ENCODE measurements around the gene NUBPL.

DNA sequence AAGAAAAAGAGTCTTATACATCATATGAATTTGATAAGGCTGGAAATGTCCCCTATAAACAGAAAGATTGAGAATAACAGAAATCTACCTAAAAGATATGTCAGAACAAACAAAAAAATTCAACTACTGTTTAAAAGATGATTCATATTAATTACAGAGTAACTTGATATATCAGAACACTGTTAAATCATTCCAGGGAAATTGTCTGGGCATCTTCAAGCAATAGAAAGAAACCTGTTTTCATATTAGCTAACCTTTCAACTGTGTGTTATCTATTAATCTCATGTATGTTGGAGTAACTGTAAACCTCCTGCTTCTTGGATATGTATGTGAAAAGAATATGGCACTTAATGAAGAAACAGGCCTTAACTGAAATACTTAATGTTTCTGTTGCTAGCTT is 96.7 kb downstream of the NUBPL start:
- TF ChIP-seq, protein P1, sequence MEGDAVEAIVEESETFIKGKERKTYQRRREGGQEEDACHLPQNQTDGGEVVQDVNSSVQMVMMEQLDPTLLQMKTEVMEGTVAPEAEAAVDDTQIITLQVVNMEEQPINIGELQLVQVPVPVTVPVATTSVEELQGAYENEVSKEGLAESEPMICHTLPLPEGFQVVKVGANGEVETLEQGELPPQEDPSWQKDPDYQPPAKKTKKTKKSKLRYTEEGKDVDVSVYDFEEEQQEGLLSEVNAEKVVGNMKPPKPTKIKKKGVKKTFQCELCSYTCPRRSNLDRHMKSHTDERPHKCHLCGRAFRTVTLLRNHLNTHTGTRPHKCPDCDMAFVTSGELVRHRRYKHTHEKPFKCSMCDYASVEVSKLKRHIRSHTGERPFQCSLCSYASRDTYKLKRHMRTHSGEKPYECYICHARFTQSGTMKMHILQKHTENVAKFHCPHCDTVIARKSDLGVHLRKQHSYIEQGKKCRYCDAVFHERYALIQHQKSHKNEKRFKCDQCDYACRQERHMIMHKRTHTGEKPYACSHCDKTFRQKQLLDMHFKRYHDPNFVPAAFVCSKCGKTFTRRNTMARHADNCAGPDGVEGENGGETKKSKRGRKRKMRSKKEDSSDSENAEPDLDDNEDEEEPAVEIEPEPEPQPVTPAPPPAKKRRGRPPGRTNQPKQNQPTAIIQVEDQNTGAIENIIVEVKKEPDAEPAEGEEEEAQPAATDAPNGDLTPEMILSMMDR (IDR thresholded peaks at IDR 0.05) = no peak
- TF ChIP-seq POLR2AphosphoS5 (IDR thresholded peaks at IDR 0.05) = no peak
- TF ChIP-seq POLR2A (IDR thresholded peaks at IDR 0.05) = no peak
- TF ChIP-seq EP300 (IDR thresholded peaks at IDR 0.05; ENCODE audit: low read depth) = no peak
